Spleen (tissue), 7 donors: Measurements from ENCODE around the gene SIAH2.

Experiments
- POLR2A ChIP-seq, 3 donors: fragments of 450-650 bp; IDR thresholded peaks; one replicate each; pipeline ENCODE4 v1.5.1; 2017; ENCODE audit warnings: antibody characterized with exemption in 3 of 3, mild to moderate bottlenecking in 1 of 3
- POLR2AphosphoS5 ChIP-seq, 3 donors: sonication (generic); formaldehyde crosslinking; IDR thresholded peaks; one replicate each; pipeline ENCODE4 v1.5.1; 2017; ENCODE audit warnings: antibody characterized with exemption in 3 of 3
- TF ChIP-seq, protein P1 (sequence below), 11 experiments: fragments of 200-600 bp in 7 of 11; fragments of 450-650 bp in 4 of 11; sonication (generic) in 4 of 11; IDR thresholded peaks in 8 of 11; conservative IDR thresholded peaks in 3 of 11; 1 replicate in 7 of 11; 2 replicates in 4 of 11; pipeline versions ENCODE4 v1.4.0 to v1.8.0; 2016 to 2021; ENCODE audit warnings: antibody characterized with exemption in 11 of 11, inconsistent platforms in 4 of 11, mild to moderate bottlenecking in 1 of 11
- donor health status: DM: no; HTN: no; CAD: no; lungs with moderate emphysema.
- donor health status: DM: no; HTN: no; CAD: no.
- donor health status: DM: no; HTN: no; CAD: no.

DNA sequence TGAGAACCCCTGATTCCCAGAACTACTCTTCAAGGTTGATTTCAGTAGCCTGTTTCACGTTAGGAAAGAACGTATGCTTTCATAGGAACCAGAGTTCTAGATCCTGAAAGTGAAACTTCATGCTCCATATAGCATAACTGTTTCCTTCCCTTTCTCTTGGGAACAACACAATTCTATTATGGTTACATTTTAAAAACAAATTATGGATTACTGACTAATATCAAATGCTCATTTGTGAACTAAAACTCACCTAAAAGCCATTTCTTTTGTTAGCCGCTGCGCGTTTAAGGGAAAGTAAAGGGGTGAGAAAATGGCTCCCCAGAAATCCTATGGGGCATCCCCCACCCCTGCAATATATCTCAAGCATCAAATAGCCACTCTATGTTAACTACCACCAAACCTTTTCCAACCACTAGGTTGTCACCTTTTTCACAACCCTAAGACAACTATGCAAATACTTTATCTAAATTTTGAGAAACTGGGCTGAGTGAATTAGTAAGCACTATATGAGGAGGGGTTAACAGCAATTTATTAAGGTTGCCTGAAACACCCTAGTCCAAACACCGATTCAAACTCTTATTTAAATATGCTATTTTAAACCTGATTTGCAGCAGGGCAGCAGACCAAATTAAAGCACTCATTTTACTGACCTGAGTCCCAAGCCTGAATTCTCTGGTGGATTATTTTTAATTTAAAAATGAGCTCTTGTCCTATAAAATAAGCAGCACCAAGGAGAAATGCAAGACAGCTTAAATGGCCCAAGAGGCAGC lies 2.4 kb downstream of the SIAH2 start:
- TF ChIP-seq, protein P1, sequence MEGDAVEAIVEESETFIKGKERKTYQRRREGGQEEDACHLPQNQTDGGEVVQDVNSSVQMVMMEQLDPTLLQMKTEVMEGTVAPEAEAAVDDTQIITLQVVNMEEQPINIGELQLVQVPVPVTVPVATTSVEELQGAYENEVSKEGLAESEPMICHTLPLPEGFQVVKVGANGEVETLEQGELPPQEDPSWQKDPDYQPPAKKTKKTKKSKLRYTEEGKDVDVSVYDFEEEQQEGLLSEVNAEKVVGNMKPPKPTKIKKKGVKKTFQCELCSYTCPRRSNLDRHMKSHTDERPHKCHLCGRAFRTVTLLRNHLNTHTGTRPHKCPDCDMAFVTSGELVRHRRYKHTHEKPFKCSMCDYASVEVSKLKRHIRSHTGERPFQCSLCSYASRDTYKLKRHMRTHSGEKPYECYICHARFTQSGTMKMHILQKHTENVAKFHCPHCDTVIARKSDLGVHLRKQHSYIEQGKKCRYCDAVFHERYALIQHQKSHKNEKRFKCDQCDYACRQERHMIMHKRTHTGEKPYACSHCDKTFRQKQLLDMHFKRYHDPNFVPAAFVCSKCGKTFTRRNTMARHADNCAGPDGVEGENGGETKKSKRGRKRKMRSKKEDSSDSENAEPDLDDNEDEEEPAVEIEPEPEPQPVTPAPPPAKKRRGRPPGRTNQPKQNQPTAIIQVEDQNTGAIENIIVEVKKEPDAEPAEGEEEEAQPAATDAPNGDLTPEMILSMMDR (IDR thresholded peaks at IDR 0.05 in 8 of 11, conservative IDR thresholded peaks at IDR 0.05 in 3 of 11), result peak in 2 of 11 experiments; percentile 10 to 11
- no peak for TF ChIP-seq POLR2A (IDR thresholded peaks at IDR 0.05)
- no peak for TF ChIP-seq POLR2AphosphoS5 (IDR thresholded peaks at IDR 0.05)
